Measurements from ENCODE around the gene CAPZA2. TPM values are rescaled to one million over a fixed set of nuclear protein-coding genes. Genes with fewer than 3 reads are reported as not detected.

CAPZA2 gene
- total RNA-seq, 1 donor from 2014 or later = 195 TPM

GRCh38 chr7:116963234-116963633 is 100.8 kb downstream of the CAPZA2 start:
- H3K4me1 Mint-ChIP-seq (ENCODE audit: unreplicated experiment) = peaks cover 3% of the 10 kb centered on the region
- H3K27ac Mint-ChIP-seq (ENCODE audit: unreplicated experiment) = no peak overlapping the region
- no peaks in the 10 kb centered on the region for H3K9me3 Mint-ChIP-seq (ENCODE audit: unreplicated experiment)
- peaks cover 3% of the 10 kb centered on the region for H3K27me3 Mint-ChIP-seq (ENCODE audit: unreplicated experiment)
- peaks cover 4% of the 10 kb centered on the region for H3K36me3 Mint-ChIP-seq (ENCODE audit: low read depth, unreplicated experiment)
- no peak for DNase-seq (ENCODE audit: low spot score)
- H3K4me3 Mint-ChIP-seq (ENCODE audit: unreplicated experiment) = no peak overlapping the region
- TF ChIP-seq CTCF (IDR thresholded peaks at IDR 0.05; ENCODE audit: unreplicated experiment) = no peak

- H3K27ac Mint-ChIP-seq (ENCODE audit: unreplicated experiment) = no peak overlapping the region
- no peak overlapping the region for H3K4me3 Mint-ChIP-seq (ENCODE audit: unreplicated experiment)
- no peaks in the 10 kb centered on the region for H3K36me3 Mint-ChIP-seq (ENCODE audit: low read depth, unreplicated experiment)
- H3K27me3 Mint-ChIP-seq (ENCODE audit: unreplicated experiment) = peaks cover 7% of the 10 kb centered on the region
- H3K4me1 Mint-ChIP-seq (ENCODE audit: unreplicated experiment) = peaks cover 28% of the 10 kb centered on the region
- no peak for DNase-seq (ENCODE audit: low spot score)
- no peak for TF ChIP-seq CTCF (IDR thresholded peaks at IDR 0.05; ENCODE audit: unreplicated experiment)
- H3K9me3 Mint-ChIP-seq (ENCODE audit: unreplicated experiment) = no peaks in the 10 kb centered on the region
Measured at GRCh38 chr7:116966601-116967000, 104.2 kb downstream of the CAPZA2 start.

GRCh38 chr7:116967254-116967922 is 105.0 kb downstream of the CAPZA2 start:
- peaks cover 36% of the 10 kb centered on the region for H3K4me1 Mint-ChIP-seq (ENCODE audit: unreplicated experiment)
- TF ChIP-seq CTCF (IDR thresholded peaks at IDR 0.05; ENCODE audit: unreplicated experiment) = no peak
- no peaks in the 10 kb centered on the region for H3K36me3 Mint-ChIP-seq (ENCODE audit: low read depth, unreplicated experiment)
- no peaks in the 10 kb centered on the region for H3K9me3 Mint-ChIP-seq (ENCODE audit: unreplicated experiment)
- no peak overlapping the region for H3K27ac Mint-ChIP-seq (ENCODE audit: unreplicated experiment)
- no peak for DNase-seq (ENCODE audit: low spot score)
- H3K27me3 Mint-ChIP-seq (ENCODE audit: unreplicated experiment) = peaks cover 6% of the 10 kb centered on the region
- H3K4me3 Mint-ChIP-seq (ENCODE audit: unreplicated experiment) = no peak overlapping the region

- DNase-seq (ENCODE audit: low spot score) = no peak
Measured at GRCh38 chr7:116967983-116968382, 105.6 kb downstream of the CAPZA2 start.

More at GRCh38 chr7:116967983-116968382, 105.6 kb downstream of the CAPZA2 start:
- TF ChIP-seq CTCF (IDR thresholded peaks at IDR 0.05; ENCODE audit: unreplicated experiment) = no peak
- Mint-ChIP-seq H3K27me3 (ENCODE audit: unreplicated experiment) (peaks cover 8% of the 10 kb centered on the region), H3K36me3 (ENCODE audit: low read depth, unreplicated experiment) (peaks cover 4% of the 10 kb centered on the region), H3K4me1 (ENCODE audit: unreplicated experiment) (peaks cover 42% of the 10 kb centered on the region), H3K4me3 (ENCODE audit: unreplicated experiment) (no peak overlapping the region), H3K27ac (ENCODE audit: unreplicated experiment) (no peak overlapping the region), H3K9me3 (ENCODE audit: unreplicated experiment) (no peaks in the 10 kb centered on the region)
